PC-9 (cell line): ENCODE data around the gene FOXL1. TPM values are rescaled to one million over a fixed set of nuclear protein-coding genes. Genes with fewer than 3 reads are reported as not detected.

Source experiments
- BruUV-seq: library from RNA; stranded (reverse); fragments of 400-500 nt; replicated peaks from 2 replicates; lab custom pipeline; 2021; lab: Mats Ljungman, UMichigan
- CTCF ChIA-PET: fragments of 300-600 bp; sonication (Branson Sonifier 250); formaldehyde crosslinking; loops from one replicate; lab custom pipeline; 2022; ENCODE audit warnings: antibody characterized with exemption; lab: Charles Lee
- POLR2A ChIA-PET: fragments of 300-600 bp; sonication (Branson Sonifier 250); formaldehyde crosslinking; loops from one replicate; lab custom pipeline; 2022; ENCODE audit warnings: antibody characterized with exemption; ENCODE audit not compliant: unreplicated experiment; lab: Charles Lee
- DNase-seq, 2 experiments: peaks; one replicate each; pipeline versions ENCODE4 v3.0.0 to v3.0.0-alpha.2; 2015 to 2022; ENCODE audit warnings: mixed read lengths in 1 of 2
- H2AFZ ChIP-seq: fragments of 200-600 bp; sonication (generic); 2 replicates; pipeline ENCODE4 v1.8.1; 2017; ENCODE audit warnings: antibody characterized with exemption
- H3F3A ChIP-seq: fragments of 200-600 bp; sonication (generic); 2 replicates; pipeline ENCODE4 v1.8.1; 2017; ENCODE audit warnings: antibody characterized with exemption, mild to moderate bottlenecking, low read depth; ENCODE audit not compliant: insufficient read depth
- H3K27ac ChIP-seq: fragments of 200-600 bp; sonication (generic); 2 replicates; pipeline ENCODE4 v1.6.1; 2016; ENCODE audit warnings: mixed run types
- H3K27me3 ChIP-seq: fragments of 200-600 bp; sonication (generic); 2 replicates; pipeline ENCODE4 v1.6.1; 2016; ENCODE audit warnings: low read depth, mixed run types; ENCODE audit not compliant: insufficient read depth
- H3K36me3 ChIP-seq: fragments of 200-600 bp; sonication (generic); 2 replicates; pipeline ENCODE4 v1.6.1; 2016; ENCODE audit warnings: low read depth, mixed run types
- H3K4me1 ChIP-seq: fragments of 200-600 bp; sonication (generic); replicated peaks from 2 replicates; pipeline ENCODE4 v1.6.1; 2016; ENCODE audit warnings: mixed run types; ENCODE audit not compliant: insufficient read depth
- H3K4me2 ChIP-seq: fragments of 200-600 bp; sonication (generic); 2 replicates; pipeline ENCODE4 v1.6.1; 2017; ENCODE audit warnings: mixed run types
- H3K4me3 ChIP-seq: fragments of 200-600 bp; sonication (generic); 2 replicates; pipeline ENCODE4 v1.6.1; 2016; ENCODE audit warnings: mixed run types
- H3K79me2 ChIP-seq: fragments of 200-600 bp; sonication (generic); 2 replicates; pipeline ENCODE4 v1.6.1; 2017; ENCODE audit warnings: low read depth, mixed run types
- H3K9me2 ChIP-seq: fragments of 200-600 bp; sonication (generic); 2 replicates; pipeline ENCODE4 v1.8.1; 2017; ENCODE audit warnings: mild to moderate bottlenecking; ENCODE audit not compliant: insufficient read depth
- H3K9me3 ChIP-seq: fragments of 200-600 bp; sonication (generic); 2 replicates; pipeline ENCODE4 v1.8.1; 2016; ENCODE audit warnings: low read depth; ENCODE audit not compliant: insufficient read depth
- H4K20me1 ChIP-seq: fragments of 200-600 bp; sonication (generic); 2 replicates; pipeline ENCODE4 v1.8.1; 2017; ENCODE audit not compliant: insufficient read depth
- CTCF ChIP-seq: fragments of 200-600 bp; sonication (generic); conservative IDR thresholded peaks from 2 replicates; pipeline ENCODE4 v1.6.1; 2017; ENCODE audit warnings: mixed run types, antibody characterized with exemption, mild to moderate bottlenecking, moderate library complexity
- EZH2 ChIP-seq: fragments of 200-600 bp; sonication (generic); IDR thresholded peaks from 2 replicates; pipeline ENCODE4 v1.8.0; 2017; ENCODE audit warnings: antibody characterized with exemption, low read depth
- intact Hi-C: fragments of 100-400 bp; cut with micrococcal nuclease; formaldehyde crosslinking; loops from one replicate; pipeline ENCODE4 v1.10.0; 2022; ENCODE audit not compliant: unreplicated experiment
- total RNA-seq: library from RNA; stranded (reverse); gene quantifications from 2 replicates; pipeline ENCODE4 v1.2.3, GENCODE V29; 2021

The FOXL1 gene
- total RNA-seq, 1 experiment from 2014 or later, result not detected

- intact Hi-C loops, result no loop called here
- no peak for DNase-seq
- H2AFZ ChIP-seq, result no peak overlapping the region
- no peaks in the 10 kb centered on the region for H3F3A ChIP-seq
- peaks cover 80% of the 10 kb centered on the region for H3K27me3 ChIP-seq
- H3K27ac ChIP-seq, result no peak overlapping the region
- H4K20me1 ChIP-seq, result no peaks in the 10 kb centered on the region
- no peaks in the 10 kb centered on the region for H3K9me3 ChIP-seq
- BruUV-seq, result no TSS peak
- H3K36me3 ChIP-seq, result no peaks in the 10 kb centered on the region
- POLR2A ChIA-PET, result no interaction called here
- TF ChIP-seq CTCF (no peak), EZH2 (no peak)
- no peak overlapping the region for H3K4me2 ChIP-seq
- H3K79me2 ChIP-seq, result no peaks in the 10 kb centered on the region
- H3K4me1 ChIP-seq, result no peaks in the 10 kb centered on the region
- CTCF ChIA-PET, result no interaction called here
- no peaks in the 10 kb centered on the region for H3K9me2 ChIP-seq
- H3K4me3 ChIP-seq, result no peak overlapping the region
Observed at GRCh38 chr16:86573646-86574508, 4.5 kb upstream of the FOXL1 start.

GRCh38 chr16:86574646-86575045 is 3.7 kb upstream of the FOXL1 start:
- no peaks in the 10 kb centered on the region for H4K20me1 ChIP-seq
- no peak overlapping the region for H3K4me3 ChIP-seq
- H3K4me1 ChIP-seq, result no peaks in the 10 kb centered on the region
- H3K27me3 ChIP-seq, result peaks cover 77% of the 10 kb centered on the region
- intact Hi-C loops, result no loop called here
- H3K79me2 ChIP-seq, result no peaks in the 10 kb centered on the region
- no peaks in the 10 kb centered on the region for H3K36me3 ChIP-seq
- POLR2A ChIA-PET, result no interaction called here
- H3K9me2 ChIP-seq, result no peaks in the 10 kb centered on the region
- no peaks in the 10 kb centered on the region for H3K9me3 ChIP-seq
- no peak overlapping the region for H2AFZ ChIP-seq
- no peak for DNase-seq
- CTCF ChIA-PET, result no interaction called here
- BruUV-seq, result no TSS peak
- H3F3A ChIP-seq, result no peaks in the 10 kb centered on the region
- no peak overlapping the region for H3K27ac ChIP-seq
- H3K4me2 ChIP-seq, result no peak overlapping the region
- TF ChIP-seq EZH2 (no peak), CTCF (no peak)

GRCh38 chr16:86575095-86575685 is 3.2 kb upstream of the FOXL1 start:
- ChIA-PET CTCF (no interaction called here), POLR2A (no interaction called here)
- Histone ChIP-seq H3K4me1 (no peaks in the 10 kb centered on the region), H3K27me3 (peaks cover 77% of the 10 kb centered on the region), H3K4me3 (no peak overlapping the region), H3K9me2 (no peaks in the 10 kb centered on the region), H3K27ac (no peak overlapping the region), H3F3A (no peaks in the 10 kb centered on the region), H3K9me3 (no peaks in the 10 kb centered on the region), H3K4me2 (no peak overlapping the region), H2AFZ (no peak overlapping the region), H3K36me3 (no peaks in the 10 kb centered on the region), H4K20me1 (no peaks in the 10 kb centered on the region), H3K79me2 (no peaks in the 10 kb centered on the region)
- intact Hi-C loops, result no loop called here
- DNase-seq, result no peak
- no TSS peak for BruUV-seq
- TF ChIP-seq EZH2 (no peak), CTCF (no peak)
